ENCODE results near the gene MYMX.
A peak's percentile ranks its signal among the peaks of the same experiment; 100 is the strongest.
"Not testable (repeated sequence)": the region's sequence is repeated elsewhere in the genome, so short reads cannot be mapped to it uniquely, and the experiment has no call there.

MYMX gene

GRCh38 chr6:44216677-44217331 is at the start of gene MYMX:
Gene MYMX (plus strand): TSS chr6:44216926. CDS start chr6:44217472, 546 bp downstream.
- no peak for DNase-seq (ENCODE audit: low read depth)

DNA sequence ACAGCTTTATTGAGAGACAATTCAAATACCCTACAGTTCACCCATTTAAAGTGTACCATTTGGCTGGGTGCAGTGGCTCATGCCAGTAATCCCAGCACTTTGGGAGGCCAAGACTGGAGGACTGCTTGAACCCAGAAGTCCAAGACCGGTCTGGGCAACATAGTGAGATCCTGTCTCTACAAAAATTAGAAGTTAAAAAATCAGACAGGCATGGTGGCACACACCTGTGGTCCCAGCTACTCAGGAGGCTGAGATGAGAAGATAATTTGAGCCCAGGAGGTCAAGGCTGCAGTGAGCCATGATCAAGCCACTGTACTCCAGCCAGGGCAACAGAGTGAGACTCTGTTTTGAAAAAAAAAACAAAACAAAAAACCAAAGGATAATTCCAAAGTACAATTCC is 49.2 kb upstream of the MYMX start:
- DNase-seq (ENCODE audit: low read depth) = no peak

DNA sequence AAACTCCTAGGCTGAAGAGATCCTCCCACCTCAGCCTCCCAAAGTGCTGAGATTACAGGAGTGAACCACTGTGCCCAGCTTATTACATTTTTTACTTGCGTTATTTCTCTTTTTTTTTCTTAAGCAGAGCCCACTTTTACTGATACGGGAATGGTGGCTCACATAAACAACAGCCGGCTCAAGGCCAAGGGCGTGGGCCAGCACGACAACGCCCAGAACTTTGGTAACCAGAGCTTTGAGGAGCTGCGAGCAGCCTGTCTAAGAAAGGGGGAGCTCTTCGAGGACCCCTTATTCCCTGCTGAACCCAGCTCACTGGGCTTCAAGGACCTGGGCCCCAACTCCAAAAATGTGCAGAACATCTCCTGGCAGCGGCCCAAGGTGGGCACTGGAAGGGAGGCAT is 47.6 kb upstream of the MYMX start:
- DNase-seq (ENCODE audit: low read depth) = no peak

DNA sequence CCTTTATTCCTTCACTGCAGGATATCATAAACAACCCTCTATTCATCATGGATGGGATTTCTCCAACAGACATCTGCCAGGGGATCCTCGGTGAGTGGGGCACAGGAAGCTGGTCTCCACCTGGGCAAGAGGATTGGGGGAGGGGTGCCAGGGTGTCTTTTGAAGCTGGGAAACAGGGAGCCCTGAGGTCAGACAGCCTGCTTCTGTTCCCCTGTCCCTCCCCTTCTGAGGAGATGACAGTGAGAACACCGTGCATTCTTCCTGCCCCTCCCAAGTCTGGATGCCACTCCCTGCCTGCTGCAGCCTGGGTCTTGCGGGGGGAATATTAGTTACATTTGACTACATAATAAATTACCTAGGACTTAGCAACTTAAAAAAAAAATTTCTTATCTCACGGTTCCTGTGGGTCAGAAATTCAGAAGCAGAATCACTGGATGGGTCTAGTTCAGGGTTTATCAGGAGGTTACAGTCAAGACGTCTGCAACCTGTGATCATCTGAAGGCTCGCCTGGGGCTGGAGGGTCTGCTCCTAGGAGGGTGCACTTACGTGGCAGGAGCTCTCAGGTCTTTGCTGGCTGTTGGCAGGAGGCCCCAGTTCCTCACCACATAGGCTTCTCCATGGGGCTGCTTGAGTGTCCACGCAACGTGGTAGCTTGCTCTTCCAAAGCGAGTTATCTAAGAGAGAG is 46.7 kb upstream of the MYMX start:
- DNase-seq (ENCODE audit: low read depth) = no peak

DNA sequence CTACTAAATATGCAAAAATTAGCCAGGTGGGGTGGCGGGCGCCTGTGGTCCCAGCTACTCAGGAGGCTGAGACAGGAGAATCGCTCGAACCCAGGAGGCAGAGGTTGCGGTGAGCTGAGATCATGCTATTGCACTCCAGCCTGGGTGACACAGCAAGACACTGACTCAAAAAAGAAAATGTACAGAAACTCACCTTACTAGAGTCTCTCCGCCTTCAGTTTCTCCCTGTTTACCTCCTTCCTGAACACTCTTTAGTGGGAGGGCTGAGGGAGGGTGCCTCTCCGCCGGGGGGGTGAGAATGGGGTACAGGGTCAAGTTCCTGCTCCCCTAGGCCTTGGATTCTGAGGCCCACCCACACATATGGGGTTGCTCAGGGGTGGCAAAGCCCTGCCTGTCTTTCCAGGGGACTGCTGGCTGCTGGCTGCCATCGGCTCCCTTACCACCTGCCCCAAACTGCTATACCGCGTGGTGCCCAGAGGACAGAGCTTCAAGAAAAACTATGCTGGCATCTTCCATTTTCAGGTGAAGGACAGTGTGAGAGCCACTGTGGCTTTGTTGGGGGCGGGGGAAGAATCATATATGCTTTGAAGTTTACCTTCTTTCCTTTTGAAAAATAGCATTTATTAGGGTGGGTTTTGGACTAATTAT is 44.7 kb upstream of the MYMX start:
- DNase-seq (ENCODE audit: low read depth) = no peak

- peak; percentile 20 for DNase-seq (ENCODE audit: low read depth)
Observed at GRCh38 chr6:44172731-44173500, 43.8 kb upstream of the MYMX start.

- DNase-seq (ENCODE audit: low read depth) = no peak
Observed at GRCh38 chr6:44176130-44176761, 40.5 kb upstream of the MYMX start.

DNA sequence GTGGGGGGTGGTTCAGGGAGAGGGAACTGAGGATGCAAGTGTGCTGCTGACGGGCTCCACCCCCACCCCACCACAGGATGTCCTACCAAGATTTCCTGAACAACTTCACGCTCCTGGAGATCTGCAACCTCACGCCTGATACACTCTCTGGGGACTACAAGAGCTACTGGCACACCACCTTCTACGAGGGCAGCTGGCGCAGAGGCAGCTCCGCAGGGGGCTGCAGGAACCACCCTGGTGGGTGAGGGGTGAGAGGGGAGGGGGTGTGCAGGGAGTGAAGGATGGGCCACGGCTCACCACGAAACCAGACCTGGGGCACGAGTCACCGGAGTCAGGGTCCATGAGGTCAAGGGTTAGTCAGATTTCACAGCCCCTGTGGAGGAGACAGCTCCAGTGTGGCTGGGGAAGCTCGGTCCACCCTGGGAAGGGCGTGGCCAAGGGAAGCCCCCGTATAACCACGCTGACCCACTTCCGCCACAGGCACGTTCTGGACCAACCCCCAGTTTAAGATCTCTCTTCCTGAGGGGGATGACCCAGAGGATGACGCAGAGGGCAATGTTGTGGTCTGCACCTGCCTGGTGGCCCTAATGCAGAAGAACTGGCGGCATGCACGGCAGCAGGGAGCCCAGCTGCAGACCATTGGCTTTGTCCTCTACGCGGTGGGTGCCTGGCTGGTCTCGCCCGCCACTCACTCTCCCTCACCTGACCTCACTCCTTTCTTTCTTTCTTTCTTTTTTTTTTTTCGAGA is 39.8 kb upstream of the MYMX start:
- no peak for DNase-seq (ENCODE audit: low read depth)

- DNase-seq (ENCODE audit: low read depth) = no peak
Observed at GRCh38 chr6:44177691-44178423, 38.9 kb upstream of the MYMX start.

DNA sequence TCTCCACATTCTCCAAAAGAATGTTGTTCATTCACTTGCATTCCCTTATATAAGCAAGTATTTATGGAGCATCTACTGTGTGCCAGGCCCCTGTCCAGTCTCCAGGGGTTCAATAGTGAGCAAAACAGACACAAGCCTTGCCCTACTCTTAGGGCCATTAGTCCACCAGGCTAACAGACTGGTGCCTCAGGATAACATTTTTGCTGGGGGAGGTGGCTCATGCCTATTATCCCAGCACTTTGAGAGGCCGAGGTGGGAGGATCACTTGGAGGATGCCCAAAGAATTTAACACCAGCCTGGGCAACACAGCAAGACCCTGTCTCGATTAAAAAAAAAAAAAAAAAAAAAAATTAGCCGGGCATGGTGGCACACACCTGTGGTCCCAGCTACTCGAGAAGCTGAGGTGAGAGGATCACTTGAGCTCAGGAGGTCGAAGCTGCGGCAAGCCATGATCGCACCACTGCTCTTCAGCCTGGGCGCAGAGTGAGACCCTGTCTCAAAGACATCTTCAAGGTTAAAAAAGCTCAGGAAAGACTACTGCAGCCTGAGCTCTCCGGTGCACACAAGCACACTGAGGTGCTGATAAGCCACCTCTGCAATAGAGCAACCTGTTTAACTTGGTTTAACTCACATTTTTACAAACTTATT is 38.2 kb upstream of the MYMX start:
- no peak for DNase-seq (ENCODE audit: low read depth)

- DNase-seq (ENCODE audit: low read depth) = no peak
Observed at GRCh38 chr6:44179072-44179536, 37.6 kb upstream of the MYMX start.

GRCh38 chr6:44179648-44180047 is 37.1 kb upstream of the MYMX start:
- DNase-seq (ENCODE audit: low read depth) = no peak

DNA sequence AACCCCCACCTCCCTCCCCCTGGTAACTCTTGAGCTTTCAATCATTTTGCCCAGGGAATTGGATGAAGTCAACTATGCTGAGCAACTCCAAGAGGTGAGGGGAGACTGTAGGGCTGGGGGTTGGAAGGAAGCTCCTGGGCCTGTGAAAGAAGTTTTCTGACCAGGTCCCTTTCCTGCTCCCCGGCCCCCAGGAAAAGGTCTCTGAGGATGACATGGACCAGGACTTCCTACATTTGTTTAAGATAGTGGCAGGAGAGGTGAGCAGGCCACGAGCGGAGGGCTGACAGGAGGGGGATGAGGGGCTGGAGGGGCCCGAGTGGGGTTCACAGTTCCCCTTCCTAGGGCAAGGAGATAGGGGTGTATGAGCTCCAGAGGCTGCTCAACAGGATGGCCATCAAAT is 36.3 kb upstream of the MYMX start:
- DNase-seq (ENCODE audit: low read depth) = no peak

GRCh38 chr6:44180886-44181285 is 35.8 kb upstream of the MYMX start:
- no peak for DNase-seq (ENCODE audit: low read depth)

DNA sequence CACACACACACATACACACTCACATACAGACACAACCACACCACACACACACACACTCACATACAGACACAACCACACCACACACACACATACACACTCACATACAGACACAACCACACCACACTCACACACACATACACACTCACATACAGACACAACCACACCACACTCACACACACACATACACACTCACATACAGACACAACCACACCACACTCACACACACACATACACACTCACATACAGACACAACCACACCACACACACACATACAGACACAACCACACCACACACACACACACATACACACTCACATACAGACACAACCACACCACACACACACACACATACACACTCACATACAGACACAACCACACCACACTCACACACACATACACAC is 34.9 kb upstream of the MYMX start:
- DNase-seq (ENCODE audit: low read depth) = not testable (repeated sequence)

GRCh38 chr6:44182911-44183390 is 33.8 kb upstream of the MYMX start:
- no peak for DNase-seq (ENCODE audit: low read depth)

DNA sequence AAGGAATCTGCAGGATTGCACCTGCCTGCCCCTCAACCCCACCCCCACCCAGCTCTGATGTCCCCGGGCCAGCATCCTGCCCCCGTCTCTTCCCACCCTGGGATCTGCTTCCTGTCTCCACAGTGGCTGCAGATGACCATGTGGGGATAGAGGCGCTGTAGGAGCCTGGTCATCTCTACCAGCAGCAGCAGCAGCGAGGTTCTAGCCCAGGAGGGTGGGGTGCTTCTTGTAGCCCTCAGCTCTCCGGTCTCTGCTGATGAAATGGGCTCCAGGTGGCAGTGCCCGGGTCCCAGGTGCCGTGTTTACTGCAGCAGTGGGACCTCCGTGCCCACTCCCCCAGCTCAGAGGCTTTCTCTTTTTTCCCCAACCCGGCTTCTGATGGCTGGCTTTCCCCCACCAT is 32.9 kb upstream of the MYMX start:
- no peak for DNase-seq (ENCODE audit: low read depth)

- not testable (repeated sequence) for DNase-seq (ENCODE audit: low read depth)
Observed at GRCh38 chr6:44185356-44185755, 31.4 kb upstream of the MYMX start.

DNA sequence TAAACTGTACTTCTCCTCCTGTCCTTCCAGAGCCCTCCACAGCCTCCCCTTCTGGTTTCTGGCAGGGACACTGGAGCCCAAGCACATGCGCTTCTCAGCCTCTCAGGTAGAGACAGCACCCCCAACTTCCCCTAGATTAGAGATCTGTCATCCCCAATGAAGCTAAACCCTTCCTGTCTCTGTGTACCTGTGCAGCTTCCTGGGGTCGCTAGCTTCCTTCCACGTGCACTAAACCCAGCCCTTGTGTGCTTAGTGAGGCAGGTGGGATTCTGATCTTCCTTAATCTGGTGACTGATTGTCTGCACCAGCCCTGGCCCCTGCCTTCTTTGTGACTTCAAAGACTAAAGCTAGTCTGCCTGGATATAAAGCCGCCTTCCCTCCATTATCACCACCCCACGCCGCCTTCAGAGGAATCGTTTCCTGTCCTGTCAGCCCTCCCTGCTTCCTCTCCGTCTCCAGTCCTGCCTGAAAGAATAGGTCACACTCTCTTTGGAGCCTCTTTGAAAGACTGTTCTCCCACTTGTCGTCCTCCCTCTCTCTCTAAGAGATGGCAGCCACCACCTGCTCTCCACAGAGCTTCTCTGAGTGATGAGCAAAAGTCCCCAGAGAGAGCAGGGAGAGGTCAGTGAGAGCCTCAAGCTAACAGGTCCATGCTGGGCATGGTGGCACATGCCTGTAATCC is 30.6 kb upstream of the MYMX start:
- DNase-seq (ENCODE audit: low read depth) = no peak

Measured in non-pigmented ciliary epithelial cell (primary cell).